Epidermal melanocyte (primary cell): ENCODE data around the gene EBPL.
A peak's percentile ranks its signal among the peaks of the same experiment; 100 is the strongest.

ENCODE experiments used
- DNase-seq: peaks from one replicate; pipeline ENCODE4 v3.0.0; 2011; ENCODE audit warnings: low spot score; ENCODE audit not compliant: insufficient read length

The EBPL gene

DNA sequence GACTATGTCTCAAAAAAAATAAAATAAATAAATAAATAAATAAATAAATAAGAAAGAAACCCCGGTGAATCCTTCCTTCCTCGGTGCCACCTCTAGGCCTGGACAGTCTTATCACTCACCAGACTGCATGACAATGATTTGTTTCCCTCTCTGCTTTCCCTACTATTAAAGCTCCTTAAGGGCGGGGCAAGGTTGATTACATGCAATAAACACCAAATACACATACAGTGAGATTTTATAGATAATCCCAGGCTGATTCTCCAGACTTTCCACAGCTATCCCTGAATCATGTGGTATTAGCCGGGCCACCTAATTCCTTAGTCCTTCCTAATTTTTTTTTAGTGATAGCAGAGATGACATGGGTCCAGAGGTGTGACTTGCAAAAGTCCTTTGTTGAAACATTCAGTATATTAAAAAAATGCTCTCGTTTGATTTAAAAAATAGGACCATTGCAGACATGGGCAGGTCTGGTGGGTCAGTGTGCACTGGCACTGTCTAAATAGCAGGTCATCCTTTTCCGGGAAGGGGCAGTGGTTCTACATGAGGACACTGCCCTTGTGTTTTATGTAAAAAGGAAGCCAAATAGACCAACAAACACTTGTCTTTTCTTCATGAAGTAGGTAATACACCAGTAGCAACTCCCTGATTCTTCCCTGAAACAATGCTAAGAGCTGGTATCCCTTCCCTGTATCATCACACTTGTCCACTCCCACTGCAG, 14.5 kb downstream of the EBPL start:
- DNase-seq = no peak

DNA sequence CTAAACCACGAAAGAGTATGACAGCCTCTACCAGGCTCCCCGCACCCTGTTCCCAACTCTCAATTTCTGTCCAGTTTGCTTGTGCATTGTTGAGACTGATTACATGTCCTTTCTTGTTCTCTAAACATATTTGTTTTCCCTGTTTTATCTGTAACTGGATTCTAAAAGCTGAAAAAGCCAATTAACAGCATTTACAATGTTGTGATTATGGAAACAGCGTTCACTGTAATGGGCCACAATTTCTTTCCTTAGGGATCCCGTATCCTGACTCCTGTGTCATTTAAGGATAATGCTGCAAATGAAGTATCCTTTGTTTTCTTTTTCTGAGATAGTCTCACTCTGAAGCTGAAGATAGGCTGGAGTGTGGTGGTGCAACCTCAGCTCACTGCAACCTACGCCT, 20.5 kb downstream of the EBPL start:
- DNase-seq = no peak

DNA sequence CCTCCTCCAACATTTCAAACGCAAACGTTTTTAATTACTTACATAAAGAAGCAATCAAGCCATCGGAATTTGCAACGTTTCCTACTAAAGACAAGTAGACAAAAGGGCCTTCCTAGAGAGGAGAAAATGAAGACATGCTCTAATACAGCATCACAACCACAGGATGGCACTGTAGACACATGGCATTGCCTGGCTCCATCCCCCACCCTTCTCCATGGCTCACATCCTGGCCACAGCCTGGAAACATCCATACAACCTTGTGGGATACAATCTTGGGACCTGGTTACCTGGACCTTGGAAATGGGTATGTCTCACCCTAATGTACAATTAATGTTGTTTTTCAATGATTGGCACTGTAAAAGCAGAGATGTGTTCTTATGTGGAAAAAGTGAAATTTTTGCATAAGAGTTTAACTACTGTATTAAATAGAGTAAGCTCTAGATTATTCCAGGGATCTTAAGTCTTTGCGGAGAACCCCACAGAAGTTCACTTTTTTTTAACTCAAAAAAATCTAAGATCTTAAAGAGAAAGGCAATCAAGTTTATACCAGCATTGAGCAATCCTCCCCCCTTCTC, 21.5 kb downstream of the EBPL start:
- peak; percentile 75 for DNase-seq

DNA sequence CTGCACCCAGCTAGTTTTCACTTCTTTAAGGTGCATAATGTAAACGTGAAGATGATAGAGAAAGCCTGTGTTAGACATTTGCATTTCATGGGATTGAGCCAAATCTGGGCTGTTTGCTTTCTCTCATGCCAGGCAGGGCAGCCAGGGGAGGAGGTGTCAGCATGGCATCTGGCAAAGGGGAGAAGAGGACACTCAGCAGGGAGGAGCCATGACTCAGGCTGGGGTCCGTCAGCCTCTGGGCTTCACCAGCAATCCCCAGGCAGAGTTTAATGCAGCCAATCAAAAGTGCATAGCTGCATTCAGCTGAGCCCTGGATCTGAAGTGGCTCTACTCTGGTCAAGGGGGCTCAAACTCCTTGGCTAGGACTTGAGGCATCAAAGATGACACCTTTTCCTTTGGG, 23.5 kb downstream of the EBPL start:
- DNase-seq = no peak

DNA sequence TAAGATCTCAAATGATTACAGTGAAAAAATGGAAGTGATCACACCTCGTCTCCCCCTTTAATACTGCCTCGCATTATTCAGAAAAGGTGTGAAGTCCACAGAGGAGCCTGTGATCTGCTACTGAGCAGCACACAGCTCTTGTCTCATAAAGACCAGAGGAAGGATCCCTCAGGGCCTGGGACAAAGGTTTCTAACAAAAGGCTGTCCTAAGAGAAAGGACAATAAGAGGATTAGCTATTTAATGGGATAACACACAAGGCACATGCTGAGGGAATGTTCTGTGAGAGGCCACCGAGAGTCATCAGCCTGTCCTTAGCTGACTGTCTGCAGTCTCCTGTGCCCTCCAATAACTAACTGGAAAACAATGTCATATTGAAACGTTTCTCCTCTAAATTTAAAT, 26.7 kb downstream of the EBPL start:
- no peak for DNase-seq

DNA sequence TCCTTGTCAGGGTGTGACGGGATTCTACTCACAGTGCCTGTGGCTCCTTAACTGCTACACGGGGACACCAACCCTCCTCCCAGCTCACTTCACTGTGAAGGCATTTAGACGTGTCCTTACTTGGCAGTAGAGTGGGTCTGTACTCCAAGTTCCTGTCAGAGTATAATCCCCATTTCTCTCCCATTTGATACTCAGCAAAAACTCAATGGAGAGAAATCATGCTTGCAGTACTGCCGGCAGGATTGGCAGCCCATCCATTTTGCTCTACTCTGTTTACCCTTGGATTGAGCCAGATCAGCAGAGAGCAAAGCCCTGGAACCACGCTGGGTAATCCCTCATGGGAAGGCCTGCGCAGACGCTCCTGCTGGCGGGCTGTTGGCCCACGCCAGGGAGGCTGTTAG, 34.0 kb downstream of the EBPL start:
- no peak for DNase-seq

DNA sequence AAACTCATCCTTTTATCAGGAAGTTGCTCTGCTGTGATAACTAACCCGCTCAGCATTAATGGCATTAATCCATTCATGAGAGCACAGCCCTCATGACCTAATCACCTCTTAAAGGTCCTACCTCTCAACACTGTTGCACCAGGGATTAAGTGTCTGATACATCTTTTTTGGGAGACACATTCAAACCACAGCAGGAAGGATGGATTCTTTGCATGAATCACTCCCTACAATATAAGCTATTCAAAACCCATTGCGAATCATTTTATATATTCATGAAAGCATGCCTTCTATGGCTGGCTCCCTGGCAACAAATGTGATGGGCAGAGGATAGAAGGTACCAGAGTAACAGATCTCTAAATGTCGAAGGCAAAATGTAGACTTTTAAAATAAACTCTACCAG, 35.4 kb downstream of the EBPL start:
- no peak for DNase-seq

DNA sequence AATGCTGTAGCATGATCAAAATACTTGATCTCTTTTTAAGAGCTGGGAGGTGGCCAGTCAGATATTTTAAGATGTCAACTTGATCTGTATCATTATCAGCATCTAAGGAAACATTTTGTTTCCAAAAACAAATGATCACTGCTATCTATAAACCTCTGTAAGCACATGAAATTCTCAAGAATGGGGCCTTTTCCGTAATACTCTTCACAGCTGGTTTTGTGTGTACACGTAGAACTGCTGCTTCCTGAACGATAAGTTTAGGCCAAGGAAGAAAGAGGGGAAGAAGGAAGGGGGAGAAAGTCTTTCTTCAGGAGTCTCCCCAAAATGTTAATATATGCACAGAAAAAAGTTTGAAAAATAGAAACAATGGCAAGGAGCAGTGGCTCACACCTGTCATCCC, 37.3 kb downstream of the EBPL start:
- no peak for DNase-seq

DNA sequence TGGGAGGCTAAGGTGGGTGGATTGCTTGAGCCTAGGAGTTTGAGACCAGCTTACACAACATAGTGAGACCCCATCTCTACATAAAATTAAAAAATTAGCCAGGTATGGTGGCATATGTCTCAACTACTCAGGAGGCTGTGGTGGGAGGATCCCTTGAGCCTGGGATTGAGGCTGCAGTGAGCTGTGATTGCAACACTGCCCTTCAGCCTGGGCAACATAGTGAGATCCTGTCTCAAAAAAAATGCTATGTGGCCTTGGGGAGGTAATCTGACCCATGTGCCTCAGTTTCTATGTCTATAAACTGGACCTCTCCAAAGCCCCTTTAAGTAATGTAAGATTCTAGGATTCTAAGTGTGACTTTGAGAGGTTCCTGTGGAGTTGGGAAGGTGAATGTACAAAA, 37.8 kb downstream of the EBPL start:
- DNase-seq = no peak

DNA sequence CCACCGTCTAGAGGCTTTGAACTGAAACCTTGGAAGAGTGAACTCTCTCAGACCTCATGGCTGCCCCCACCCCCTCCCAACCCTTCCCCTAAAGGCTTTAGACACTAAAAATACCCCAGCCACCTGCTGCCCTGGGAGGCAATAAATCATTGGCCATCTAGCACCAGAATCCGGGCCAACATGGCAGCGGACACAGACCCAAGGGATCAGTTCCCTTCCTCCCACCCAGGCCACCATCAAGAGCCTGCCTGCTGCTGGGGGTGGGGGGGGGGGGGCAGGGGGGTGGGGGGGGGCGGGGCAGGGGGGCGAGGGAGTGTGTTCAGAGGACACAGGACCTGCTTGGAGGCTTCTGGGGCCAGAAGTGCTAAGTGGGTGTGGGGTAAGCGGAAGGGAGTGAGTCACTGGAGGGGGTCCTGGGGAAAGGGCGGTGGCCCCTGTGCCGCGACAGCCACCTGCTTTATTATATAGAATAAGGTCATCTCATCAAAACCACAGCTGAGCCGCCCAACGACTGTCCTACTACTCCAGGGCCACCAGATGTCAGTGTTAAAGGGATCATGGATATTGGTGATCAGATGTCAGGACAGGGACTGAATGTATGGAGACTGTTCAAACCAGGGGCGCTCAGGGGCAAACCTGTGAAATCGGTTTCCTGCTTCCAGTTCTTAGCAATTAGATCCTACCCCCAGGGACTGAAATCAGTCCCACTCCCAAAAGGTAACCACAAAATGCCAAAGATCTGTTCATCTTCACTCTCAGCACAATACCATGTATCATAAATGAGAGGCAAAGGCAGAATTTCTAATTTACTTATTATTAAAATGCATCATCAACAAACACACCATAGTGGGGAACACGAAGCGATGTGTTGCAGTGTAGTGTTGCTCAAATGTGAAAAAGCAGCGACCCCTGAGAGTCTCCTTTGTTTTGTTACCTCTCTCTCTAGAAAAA, 38.7 kb downstream of the EBPL start:
- no peak for DNase-seq

DNA sequence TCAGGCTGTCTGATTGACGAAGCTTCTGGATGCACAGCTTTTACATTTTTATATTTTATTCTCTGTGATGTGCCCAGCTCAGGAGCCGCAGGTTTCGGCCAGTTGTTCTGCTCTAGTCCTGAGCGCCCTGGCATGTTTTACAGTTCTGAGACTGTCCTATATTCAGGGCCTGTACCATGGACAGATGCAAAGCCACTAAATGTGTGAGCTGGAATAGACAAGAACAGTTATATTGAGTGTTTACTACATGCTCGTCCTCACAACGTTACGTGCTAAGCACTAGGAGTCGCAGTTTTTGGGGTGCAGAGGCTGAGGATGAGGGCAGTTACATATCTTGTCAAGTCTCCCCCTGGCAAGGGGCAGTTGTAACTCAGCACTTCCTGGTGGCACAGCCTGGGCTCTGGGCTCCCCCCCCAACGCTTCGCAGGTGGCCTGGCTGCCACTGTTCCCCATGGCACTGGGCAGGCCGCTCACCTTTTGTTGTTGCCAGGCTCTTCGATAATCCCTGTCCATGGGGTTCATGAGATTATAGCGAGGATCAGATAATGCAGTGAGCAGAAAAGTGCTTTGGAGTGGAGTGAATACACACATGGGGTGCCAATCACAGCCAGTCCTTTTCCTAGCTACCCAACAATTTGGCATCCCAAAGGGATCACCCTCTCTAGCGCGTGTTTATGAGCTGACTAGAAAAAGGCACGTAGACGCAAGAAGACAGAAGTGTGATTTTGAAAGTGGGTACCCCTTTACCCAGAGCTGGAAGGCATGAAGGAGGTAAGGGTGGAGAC, 39.5 kb downstream of the EBPL start:
- DNase-seq = no peak

DNA sequence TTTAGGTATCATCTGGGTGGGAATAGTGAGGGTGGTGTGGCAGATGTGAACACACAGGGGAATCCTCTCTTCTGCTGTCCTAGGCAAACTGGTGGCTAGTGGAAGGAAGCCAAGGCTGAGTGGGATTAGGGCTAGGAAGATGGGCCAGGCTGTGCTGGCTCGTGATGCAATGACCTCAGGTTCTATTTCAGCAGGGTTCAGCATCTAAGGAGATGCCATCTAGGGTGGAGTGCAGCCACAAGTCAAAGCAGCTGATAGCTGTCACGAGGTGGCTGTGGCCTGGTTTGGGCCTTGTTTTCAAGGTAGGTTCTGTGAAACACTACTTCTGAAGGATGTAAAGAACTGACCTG, 41.3 kb downstream of the EBPL start:
- no peak for DNase-seq

DNA sequence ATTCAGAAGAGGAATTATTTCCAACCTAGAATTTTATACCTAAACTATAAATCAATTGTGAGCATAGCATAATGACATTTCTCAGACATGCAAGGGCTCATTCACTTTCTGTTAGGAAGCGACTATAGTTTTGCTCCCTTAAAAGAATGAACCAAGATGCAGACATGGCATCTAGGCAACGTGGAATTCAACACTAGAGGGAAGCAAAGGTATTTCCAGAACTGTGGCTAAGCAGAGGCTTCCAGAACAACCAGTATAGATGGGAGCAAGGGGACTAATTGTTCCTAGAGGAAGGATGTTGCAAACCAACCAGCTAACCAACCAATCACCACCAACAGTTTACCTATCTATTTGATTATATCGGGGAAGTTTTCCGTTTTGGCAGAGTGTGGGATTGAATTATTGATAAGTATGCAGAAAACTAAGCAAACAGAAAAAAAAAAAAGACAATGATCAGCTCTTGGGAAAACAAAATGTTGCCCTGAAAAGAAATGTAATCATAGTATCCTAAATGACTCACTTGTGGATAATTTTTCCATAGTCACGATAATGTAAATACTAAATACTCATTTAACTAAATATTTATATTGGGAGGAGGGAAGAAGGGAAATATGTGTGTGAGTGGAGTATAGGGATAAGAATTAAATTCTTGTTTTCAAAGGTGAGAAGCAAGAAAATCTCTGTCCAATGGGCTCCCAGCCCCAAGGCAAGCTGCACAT, 41.9 kb downstream of the EBPL start:
- DNase-seq = no peak

DNA sequence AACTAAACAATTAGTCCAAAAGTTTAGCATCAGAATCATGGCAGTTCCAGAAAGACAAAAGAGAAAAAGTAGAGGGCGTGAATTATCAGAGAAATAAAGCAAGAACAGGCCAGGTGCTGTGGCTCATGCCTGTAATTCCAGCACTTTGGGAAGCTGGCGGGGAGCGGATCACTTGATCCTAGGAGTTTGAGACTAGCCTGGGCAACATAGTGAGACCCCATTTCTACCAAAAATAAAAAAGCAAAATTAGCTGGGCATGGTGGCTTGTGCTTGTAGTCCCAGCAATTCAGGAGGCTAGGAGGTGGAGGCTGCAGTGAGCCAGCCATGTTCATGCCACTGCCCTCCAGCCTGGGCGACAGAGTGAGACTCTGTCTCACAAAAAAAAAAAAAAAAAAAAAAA, 44.6 kb downstream of the EBPL start:
- DNase-seq = no peak

DNA sequence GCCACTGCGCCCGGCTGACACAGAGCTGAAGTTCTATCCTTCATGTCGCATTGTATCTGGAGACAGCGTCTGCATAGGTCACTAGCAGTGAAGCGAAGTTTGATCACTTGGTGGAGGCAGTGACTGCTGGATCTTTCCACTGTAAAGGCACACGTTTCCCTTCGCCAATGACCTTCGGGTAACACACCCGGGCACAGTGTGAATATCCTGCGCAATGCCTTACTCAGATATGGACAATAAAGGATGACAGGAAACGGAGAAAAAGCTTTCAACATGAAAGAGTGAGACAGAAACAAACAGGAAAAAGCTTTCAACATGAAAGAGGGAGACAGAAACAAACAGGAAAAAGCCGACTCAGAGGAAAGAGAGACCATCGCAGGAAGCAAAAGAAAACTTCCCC, 45.8 kb downstream of the EBPL start:
- no peak for DNase-seq

DNA sequence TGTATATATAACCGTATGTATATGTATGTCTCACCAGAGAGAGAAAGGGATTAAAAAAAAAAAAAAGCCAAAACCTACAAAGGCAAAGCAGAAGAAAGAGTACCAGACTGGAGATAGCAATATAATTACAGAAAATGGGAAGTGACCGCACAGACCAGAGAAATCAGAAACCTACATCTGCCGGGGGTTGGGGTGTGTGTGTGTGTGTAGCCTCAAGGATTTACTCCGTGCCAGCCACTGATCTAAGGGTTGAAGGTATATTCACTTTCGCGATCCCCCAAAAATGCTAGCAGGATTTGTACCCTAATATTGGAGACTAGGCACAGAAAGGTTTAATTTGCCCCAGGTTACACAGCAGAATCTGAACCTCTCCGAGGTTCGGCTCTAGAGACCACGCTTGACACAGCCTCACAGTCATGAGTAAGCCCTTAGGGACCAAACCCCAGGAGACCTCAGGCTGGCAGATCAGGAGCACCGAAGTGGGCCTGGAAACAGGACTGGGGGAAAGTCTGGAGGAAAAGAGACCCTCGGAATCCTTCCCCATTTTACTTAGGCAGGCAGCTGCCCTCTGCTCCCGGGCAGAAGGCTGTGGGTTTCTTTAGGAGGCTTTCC, 48.1 kb downstream of the EBPL start:
- no peak for DNase-seq

DNA sequence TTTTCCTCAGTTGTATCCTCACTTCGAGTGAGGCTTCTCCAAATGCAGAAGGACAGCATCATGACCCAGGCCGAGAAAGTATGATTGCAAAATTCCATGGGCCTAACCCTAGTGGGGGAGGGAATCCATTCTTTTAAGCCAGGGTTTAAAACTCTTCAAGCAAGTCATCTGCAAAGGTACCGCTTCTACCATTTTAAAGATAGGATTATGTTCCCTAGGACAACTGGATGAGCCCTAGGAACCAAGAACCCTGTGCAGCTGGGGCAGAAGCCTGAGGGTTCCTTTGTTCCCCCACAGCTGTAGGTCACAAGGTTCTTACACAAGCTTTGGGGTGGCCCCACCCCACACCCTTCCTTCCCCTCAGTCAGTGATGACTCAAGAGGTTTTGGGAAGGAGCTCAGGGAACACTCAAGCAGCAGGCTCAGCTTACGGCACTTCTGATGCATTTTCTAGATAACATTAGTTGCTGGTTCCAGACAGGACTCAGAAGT, 49.4 kb downstream of the EBPL start:
- DNase-seq = no peak

DNA sequence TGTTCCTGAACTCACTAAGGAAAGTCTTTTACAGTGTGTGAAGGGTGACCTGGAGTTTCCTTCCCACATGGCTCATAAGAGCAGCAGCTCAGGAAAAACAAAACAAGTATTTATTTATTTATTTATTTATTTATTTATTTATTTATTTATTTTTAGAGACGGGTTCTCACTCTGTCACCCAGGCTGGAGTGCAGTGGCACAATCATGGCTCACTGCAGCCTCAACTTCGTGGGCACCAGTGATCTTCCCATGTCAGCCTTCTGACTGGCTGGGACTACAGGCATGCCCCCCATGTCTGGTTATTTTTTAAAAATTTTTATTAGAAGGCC, 52.6 kb downstream of the EBPL start:
- DNase-seq = no peak

DNA sequence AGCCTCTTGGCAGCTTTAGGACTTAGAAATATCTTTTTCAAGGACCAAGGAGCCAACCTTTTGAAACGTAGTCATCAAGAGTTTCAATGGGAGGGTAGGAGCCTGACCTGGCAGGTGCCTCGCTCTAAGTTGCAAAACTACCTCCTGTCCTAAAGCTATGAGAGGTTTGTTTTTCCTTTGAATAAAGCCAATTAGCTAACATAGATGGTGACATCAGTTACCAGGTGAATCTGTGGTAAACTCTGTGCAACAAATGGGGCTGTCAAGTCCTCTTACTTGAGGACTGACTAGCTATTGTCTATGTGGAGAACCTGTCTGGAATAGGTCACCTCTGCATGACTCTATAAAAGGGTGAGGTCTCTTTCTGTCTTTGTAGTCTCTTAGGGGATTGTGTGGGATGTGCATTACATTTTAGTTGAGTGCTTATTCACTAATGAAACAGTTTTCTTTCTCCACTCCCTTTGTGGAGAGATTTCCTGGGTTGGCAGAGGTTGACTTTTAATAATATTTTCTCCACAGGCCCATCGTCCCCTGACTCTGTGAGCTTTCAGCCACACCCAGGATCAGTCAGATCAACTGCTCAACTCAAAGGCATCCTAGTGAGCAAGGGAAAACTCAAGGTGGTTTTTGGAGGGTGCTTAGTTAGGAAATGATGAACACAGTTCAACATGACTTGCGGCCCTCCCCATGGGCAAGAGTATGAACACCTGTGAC, 53.1 kb downstream of the EBPL start:
- no peak for DNase-seq

DNA sequence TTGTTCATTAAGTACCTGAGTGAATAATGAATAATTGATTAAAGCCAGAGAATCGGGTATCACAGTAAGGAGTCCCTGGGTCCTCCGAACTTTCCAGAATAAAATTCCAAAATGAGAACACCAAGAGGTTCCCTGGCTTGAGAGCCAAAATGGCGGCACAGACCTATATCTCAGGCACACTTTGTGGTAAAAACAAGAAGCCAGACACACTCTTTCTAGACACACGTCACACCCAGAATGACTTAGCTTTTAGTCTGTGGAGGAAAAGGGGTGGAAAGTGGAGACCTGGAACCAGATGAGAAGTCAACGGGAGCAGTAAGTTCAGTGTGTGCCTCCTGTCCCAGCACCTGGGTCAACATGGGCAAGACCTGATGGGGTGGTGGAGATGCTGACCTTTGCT, 54.6 kb downstream of the EBPL start:
- no peak for DNase-seq
